Measurements from ENCODE around the gene SELENOI.

GRCh38 chr2:26313446-26313845 is 32.5 kb upstream of the SELENOI start:
- TF ChIP-seq CTCF (IDR thresholded peaks at IDR 0.05) (no peak), EZH2 (IDR thresholded peaks at IDR 0.05) (no peak), EZH2phosphoT487 (IDR thresholded peaks at IDR 0.05) (no peak)
